ENCODE results near the gene GFOD2.

Gene GFOD2

GRCh38 chr16:67749436-67750078, 30.4 kb upstream of the GFOD2 start:
- no peak overlapping the region for H3K4me3 ChIP-seq (replicated peaks; ENCODE audit: low read depth, low read length)
- TF ChIP-seq CTCF (IDR thresholded peaks at IDR 0.05; ENCODE audit: low read length, missing control alignments) = no peak
- no peak for DNase-seq (ENCODE audit: low read depth)

- TF ChIP-seq CTCF (IDR thresholded peaks at IDR 0.05; ENCODE audit: low read length, missing control alignments) = no peak
- DNase-seq (ENCODE audit: low read depth) = no peak
- H3K4me3 ChIP-seq (replicated peaks; ENCODE audit: low read depth, low read length) = no peak overlapping the region
Observed at GRCh38 chr16:67748834-67749233, 29.7 kb upstream of the GFOD2 start.

DNA sequence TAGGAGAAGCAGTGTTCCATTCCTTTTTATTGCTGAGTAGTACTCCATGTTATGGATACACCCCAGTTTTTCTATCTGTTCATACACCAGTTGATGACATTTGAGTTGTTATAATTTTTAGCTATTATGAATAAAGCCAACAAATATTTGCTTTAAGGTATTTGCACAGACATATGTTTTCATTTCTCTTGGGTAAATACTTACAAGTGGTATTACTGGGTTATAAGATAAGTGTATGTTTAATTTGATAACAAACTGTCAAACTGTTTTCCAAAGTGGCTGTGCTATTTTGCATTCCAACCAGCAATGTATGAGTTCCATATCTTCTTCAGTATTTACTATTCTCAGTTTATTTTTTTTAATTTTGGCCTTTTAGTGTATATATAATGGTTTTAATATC, 27.7 kb upstream of the GFOD2 start:
- TF ChIP-seq CTCF (IDR thresholded peaks at IDR 0.05; ENCODE audit: low read length, missing control alignments) = no peak
- H3K4me3 ChIP-seq (replicated peaks; ENCODE audit: low read depth, low read length) = no peak overlapping the region
- DNase-seq (ENCODE audit: low read depth) = no peak

- TF ChIP-seq CTCF (IDR thresholded peaks at IDR 0.05; ENCODE audit: low read length, missing control alignments) = no peak
- H3K4me3 ChIP-seq (replicated peaks; ENCODE audit: low read depth, low read length) = no peak overlapping the region
- DNase-seq (ENCODE audit: low read depth) = no peak
Observed at GRCh38 chr16:67741118-67741517, 22.0 kb upstream of the GFOD2 start.

- no peak for DNase-seq (ENCODE audit: low read depth)
- no peak for TF ChIP-seq CTCF (IDR thresholded peaks at IDR 0.05; ENCODE audit: low read length, missing control alignments)
Observed at GRCh38 chr16:67740391-67740790, 21.3 kb upstream of the GFOD2 start.

GRCh38 chr16:67736858-67737257, 17.7 kb upstream of the GFOD2 start:
- no peak overlapping the region for H3K4me3 ChIP-seq (replicated peaks; ENCODE audit: low read depth, low read length)
- DNase-seq (ENCODE audit: low read depth) = no peak
- TF ChIP-seq CTCF (IDR thresholded peaks at IDR 0.05; ENCODE audit: low read length, missing control alignments) = no peak

More at GRCh38 chr16:67740391-67740790, 21.3 kb upstream of the GFOD2 start:
- no peak overlapping the region for H3K4me3 ChIP-seq (replicated peaks; ENCODE audit: low read depth, low read length)

GRCh38 chr16:67734731-67735201, 15.7 kb upstream of the GFOD2 start:
- no peak for TF ChIP-seq CTCF (IDR thresholded peaks at IDR 0.05; ENCODE audit: low read length, missing control alignments)
- no peak for DNase-seq (ENCODE audit: low read depth)
- H3K4me3 ChIP-seq (replicated peaks; ENCODE audit: low read depth, low read length) = no peak overlapping the region

Data from fibroblast of pulmonary artery (primary cell).